Keratinocyte (primary cell): ENCODE results near the gene CDHR3. TPM values are rescaled to one million over a fixed set of nuclear protein-coding genes. Genes with fewer than 3 reads are reported as not detected.

ENCODE experiments used
- DNase-seq: peaks from one replicate; pipeline ENCODE4 v3.0.0-alpha.2; 2011; ENCODE audit warnings: low read depth, missing footprints, low spot score
- FAIRE-seq: peaks from 2 replicates; lab custom pipeline; 2011; peaks lifted over from hg19 to GRCh38; lab: Jason Lieb, UNC
- H2AFZ ChIP-seq: 2 replicates; pipeline ENCODE4 v1.6.0; 2012; ENCODE audit warnings: low read length, control low read depth, inconsistent platforms; ENCODE audit not compliant: control insufficient read depth
- H3K27ac ChIP-seq: 2 replicates; pipeline ENCODE4 v1.5.1; 2011; ENCODE audit warnings: low read length; ENCODE audit not compliant: control insufficient read depth, insufficient read depth
- H3K27me3 ChIP-seq: 3 replicates; pipeline ENCODE4 v1.6.0; 2011; ENCODE audit warnings: low read length; ENCODE audit not compliant: control insufficient read depth, insufficient read depth; ENCODE audit errors: extremely low read depth
- H3K36me3 ChIP-seq, 2 experiments: 2 replicates in 1 of 2; 3 replicates in 1 of 2; pipeline ENCODE4 v1.5.1; 2011; ENCODE audit warnings: low read length in 2 of 2, mild to moderate bottlenecking in 1 of 2; ENCODE audit not compliant: control insufficient read depth in 2 of 2, insufficient read depth in 2 of 2; ENCODE audit errors: extremely low read depth in 1 of 2
- H3K4me1 ChIP-seq: 3 replicates; pipeline ENCODE4 v1.5.1; 2011; ENCODE audit warnings: low read length; ENCODE audit not compliant: control insufficient read depth, insufficient read depth; ENCODE audit errors: extremely low read depth
- H3K4me2 ChIP-seq: 3 replicates; pipeline ENCODE4 v1.6.0; 2011; ENCODE audit warnings: low read depth, low read length; ENCODE audit not compliant: control insufficient read depth, insufficient read depth; ENCODE audit errors: extremely low read depth
- H3K4me3 ChIP-seq, 3 experiments: fragments of 200-600 bp in 1 of 3; sonication (generic) in 1 of 3; 2 replicates in 2 of 3; 3 replicates in 1 of 3; pipeline ENCODE4 v1.5.1; 2011 to 2016; ENCODE audit warnings: low read length in 3 of 3, mild to moderate bottlenecking in 3 of 3, control low read depth in 2 of 3, inconsistent platforms in 1 of 3, low read depth in 1 of 3, mixed read lengths in 1 of 3, mixed run types in 1 of 3, moderate library complexity in 1 of 3; ENCODE audit not compliant: control insufficient read depth in 2 of 3, insufficient read depth in 2 of 3; ENCODE audit errors: extremely low read depth in 1 of 3
- H3K79me2 ChIP-seq: 2 replicates; pipeline ENCODE4 v1.6.0; 2012; ENCODE audit warnings: low read length; ENCODE audit not compliant: control insufficient read depth, insufficient read depth
- H3K9ac ChIP-seq: 3 replicates; pipeline ENCODE4 v1.6.0; 2011; ENCODE audit warnings: low read length; ENCODE audit not compliant: control insufficient read depth, insufficient read depth; ENCODE audit errors: extremely low read depth
- H3K9me1 ChIP-seq: 3 replicates; pipeline ENCODE4 v1.6.0; 2011; ENCODE audit warnings: low read length; ENCODE audit not compliant: control insufficient read depth, insufficient read depth; ENCODE audit errors: extremely low read depth
- H3K9me3 ChIP-seq: 2 replicates; pipeline ENCODE4 v1.5.1; 2012; ENCODE audit warnings: low read depth, low read length; ENCODE audit not compliant: control insufficient read depth
- H4K20me1 ChIP-seq: 3 replicates; pipeline ENCODE4 v1.6.0; 2011; ENCODE audit warnings: low read length; ENCODE audit not compliant: control insufficient read depth, insufficient read depth; ENCODE audit errors: extremely low read depth
- EZH2 ChIP-seq: IDR thresholded peaks from one replicate; pipeline ENCODE4 v1.6.1; 2012; ENCODE audit warnings: inconsistent platforms, mild to moderate bottlenecking, low read length, moderate library complexity
- dilution Hi-C: fragments of 300-500 bp; cut with MboI; formaldehyde crosslinking; loops from one replicate; pipeline ENCODE4 v1.7.0; 2020; ENCODE audit warnings: low sequenced_read_pairs; ENCODE audit not compliant: extremely low pct_ligation_motif_present
- polyA plus RNA-seq, 5 experiments: library from polyadenylated mRNA; depleted of rRNA in 3 of 5; stranded (reverse) in 3 of 5; stranded (forward) in 1 of 5; unstranded in 1 of 5; fragments of >200 nt; gene quantifications; 1 replicate in 1 of 5; 2 replicates in 3 of 5; 3 replicates in 1 of 5; pipeline versions ENCODE4 v1.2.1 to v1.2.3, GENCODE V29; 2011 to 2012; ENCODE audit warnings: missing spikeins in 2 of 5, low read depth in 1 of 5, low replicate concordance in 1 of 5
- TF ChIP-seq, protein P1 (sequence below), 3 experiments: IDR thresholded peaks in 1 of 3; conservative IDR thresholded peaks in 1 of 3; optimal IDR thresholded peaks in 1 of 3; 2 replicates in 2 of 3; 3 replicates in 1 of 3; pipeline versions ENCODE3 to v1.5.1; 2011; ENCODE audit warnings: low read length in 3 of 3, mild to moderate bottlenecking in 3 of 3, moderate library complexity in 2 of 3, control low read depth in 1 of 3, inconsistent platforms in 1 of 3; ENCODE audit not compliant: insufficient read depth in 2 of 3; ENCODE audit errors: extremely low read depth in 1 of 3

Gene CDHR3
- polyA plus RNA-seq, 1 donor (not counting 4 experiments of a cell fraction or from before 2014, with no cell fraction given) = 1.2 TPM

DNA sequence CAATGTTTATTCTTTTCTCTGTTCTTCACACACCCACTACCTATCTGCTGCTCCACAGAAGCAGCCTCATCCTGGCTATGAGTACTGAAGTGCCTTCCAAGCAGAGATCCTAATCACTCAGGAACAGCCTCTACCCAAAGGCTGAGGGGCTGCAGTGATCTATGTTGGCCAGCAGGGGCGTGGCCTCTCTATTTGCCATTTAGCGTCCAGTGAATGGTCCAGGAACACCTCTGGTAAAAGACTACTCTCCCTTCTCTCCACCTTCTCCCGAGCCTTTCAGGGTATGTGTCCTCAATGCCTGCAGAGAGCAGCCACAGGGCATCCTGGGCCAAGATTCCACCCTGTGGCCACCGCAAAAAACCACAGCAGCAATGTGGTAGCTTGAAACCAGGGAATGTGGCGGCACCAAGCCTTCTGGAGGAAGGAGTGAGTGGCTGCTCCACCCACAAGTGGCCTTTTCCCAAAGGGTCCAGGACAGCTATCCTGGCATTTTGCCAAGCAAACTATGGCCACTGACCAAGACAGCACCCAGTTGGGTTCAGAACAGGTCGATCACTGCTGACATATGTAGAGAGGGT lies 78.2 kb downstream of the CDHR3 start:
- H3K9me3 ChIP-seq = no peaks in the 10 kb centered on the region
- no peak overlapping the region for H3K4me3 ChIP-seq
- H4K20me1 ChIP-seq = no peaks in the 10 kb centered on the region
- H3K4me1 ChIP-seq = peaks cover 5% of the 10 kb centered on the region
- H2AFZ ChIP-seq = no peak overlapping the region
- H3K79me2 ChIP-seq = no peaks in the 10 kb centered on the region
- H3K4me2 ChIP-seq = no peak overlapping the region
- H3K36me3 ChIP-seq = no peaks in the 10 kb centered on the region
- no peak overlapping the region for H3K27ac ChIP-seq
- FAIRE-seq (peak; percentile 5), DNase-seq (no peak)
- TF ChIP-seq EZH2 = no peak
- TF ChIP-seq, protein P1, sequence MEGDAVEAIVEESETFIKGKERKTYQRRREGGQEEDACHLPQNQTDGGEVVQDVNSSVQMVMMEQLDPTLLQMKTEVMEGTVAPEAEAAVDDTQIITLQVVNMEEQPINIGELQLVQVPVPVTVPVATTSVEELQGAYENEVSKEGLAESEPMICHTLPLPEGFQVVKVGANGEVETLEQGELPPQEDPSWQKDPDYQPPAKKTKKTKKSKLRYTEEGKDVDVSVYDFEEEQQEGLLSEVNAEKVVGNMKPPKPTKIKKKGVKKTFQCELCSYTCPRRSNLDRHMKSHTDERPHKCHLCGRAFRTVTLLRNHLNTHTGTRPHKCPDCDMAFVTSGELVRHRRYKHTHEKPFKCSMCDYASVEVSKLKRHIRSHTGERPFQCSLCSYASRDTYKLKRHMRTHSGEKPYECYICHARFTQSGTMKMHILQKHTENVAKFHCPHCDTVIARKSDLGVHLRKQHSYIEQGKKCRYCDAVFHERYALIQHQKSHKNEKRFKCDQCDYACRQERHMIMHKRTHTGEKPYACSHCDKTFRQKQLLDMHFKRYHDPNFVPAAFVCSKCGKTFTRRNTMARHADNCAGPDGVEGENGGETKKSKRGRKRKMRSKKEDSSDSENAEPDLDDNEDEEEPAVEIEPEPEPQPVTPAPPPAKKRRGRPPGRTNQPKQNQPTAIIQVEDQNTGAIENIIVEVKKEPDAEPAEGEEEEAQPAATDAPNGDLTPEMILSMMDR (optimal IDR thresholded peaks at IDR 0.05 in 1 of 3, IDR thresholded peaks at IDR 0.05 in 1 of 3, conservative IDR thresholded peaks at IDR 0.05 in 1 of 3; ENCODE audit: extremely low read depth in 1 of 3, insufficient read depth in 2 of 3, low read length in 3 of 3) = peak; percentile 74 to 93 (median 76)
- no peaks in the 10 kb centered on the region for H3K27me3 ChIP-seq
- dilution Hi-C loops = no loop called here
- H3K9ac ChIP-seq = no peak overlapping the region
- no peaks in the 10 kb centered on the region for H3K9me1 ChIP-seq

DNA sequence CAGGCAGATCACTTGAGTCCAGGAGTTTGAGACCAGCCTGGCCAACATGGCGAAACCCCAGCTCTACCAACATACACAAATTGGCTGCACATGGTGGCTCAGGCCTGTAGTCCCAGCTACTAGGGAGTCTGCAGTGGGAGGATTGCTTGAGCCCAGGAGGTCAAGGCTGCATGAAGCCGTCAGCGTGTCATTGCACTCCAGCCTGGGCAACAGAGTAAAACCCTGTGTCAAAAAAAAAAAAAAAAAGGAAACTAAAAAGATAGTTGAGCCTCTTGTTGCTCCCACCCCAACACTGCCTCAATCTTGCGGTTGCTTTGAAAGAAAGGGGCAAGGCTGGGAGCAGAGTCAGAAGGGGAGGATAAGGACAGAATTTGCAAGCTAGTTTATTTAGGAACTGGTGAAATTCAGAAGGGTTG lies 79.1 kb downstream of the CDHR3 start:
- Histone ChIP-seq H3K79me2 (no peaks in the 10 kb centered on the region), H4K20me1 (no peaks in the 10 kb centered on the region), H3K4me3 (no peak overlapping the region), H3K4me1 (peaks cover 5% of the 10 kb centered on the region), H3K27ac (no peak overlapping the region), H3K9me3 (no peaks in the 10 kb centered on the region), H3K36me3 (no peaks in the 10 kb centered on the region), H3K9me1 (no peaks in the 10 kb centered on the region), H3K4me2 (no peak overlapping the region), H3K27me3 (no peaks in the 10 kb centered on the region), H2AFZ (no peak overlapping the region), H3K9ac (no peak overlapping the region)
- DNase-seq = no peak
- FAIRE-seq = no peak
- dilution Hi-C loops = no loop called here
- no peak for TF ChIP-seq EZH2
- TF ChIP-seq, protein P1 (optimal IDR thresholded peaks at IDR 0.05 in 1 of 3, IDR thresholded peaks at IDR 0.05 in 1 of 3, conservative IDR thresholded peaks at IDR 0.05 in 1 of 3; ENCODE audit: extremely low read depth in 1 of 3, insufficient read depth in 2 of 3, low read length in 3 of 3) = no peak
